Upper lobe of right lung (tissue), 1 donor: ENCODE results near the gene CS. TPM values are rescaled to one million over a fixed set of nuclear protein-coding genes. Genes with fewer than 3 reads are reported as not detected.

Experiments
- ATAC-seq: fragments of 200-7000 bp; cut with Tn5 transposase; one replicate; pipeline ENCODE4 v1.9.1; 2020; ENCODE audit warnings: mild to moderate bottlenecking, moderate library complexity
- DNase-seq: peaks from one replicate; pipeline ENCODE4 v3.0.0-alpha.2; 2020
- H3K27ac ChIP-seq: fragments of 200-600 bp; one replicate; pipeline ENCODE4 v1.8.0; 2022
- H3K27me3 ChIP-seq: fragments of 200-600 bp; one replicate; pipeline ENCODE4 v1.8.0; 2022; ENCODE audit warnings: mild to moderate bottlenecking
- H3K36me3 ChIP-seq: fragments of 200-600 bp; one replicate; pipeline ENCODE4 v1.8.0; 2022
- H3K4me1 ChIP-seq: fragments of 200-600 bp; one replicate; pipeline ENCODE4 v1.8.0; 2022
- H3K4me3 ChIP-seq: fragments of 200-600 bp; one replicate; pipeline ENCODE4 v1.8.0; 2022; ENCODE audit warnings: mild to moderate bottlenecking
- H3K9me3 ChIP-seq: fragments of 200-600 bp; one replicate; pipeline ENCODE4 v1.8.0; 2022
- intact Hi-C: fragments of 100-400 bp; cut with DNase I; formaldehyde crosslinking; loops from one replicate; pipeline ENCODE4 v1.11.0; 2022
- total RNA-seq: library from RNA; stranded (reverse); fragmentation: NEBNext Ultra II Directional; extraction: Animal tissue kit (Norgen Biotek cat#: 25700); gene quantifications from one replicate; pipeline ENCODE4 v1.2.1, GENCODE V29; 2021
- TF ChIP-seq, protein P1 (sequence below): fragments of 200-600 bp; IDR thresholded peaks from one replicate; pipeline ENCODE4 v1.8.0; 2022; ENCODE audit warnings: antibody characterized with exemption
- donor health status: DM: no; HTN: yes; CAD: no; lungs with severe emphysema.

CS gene
- total RNA-seq, 1 donor from 2014 or later, result 159 TPM

GRCh38 chr12:56260380-56260779 is 39.8 kb downstream of the CS start:
- Histone ChIP-seq H3K4me1 (peaks cover 18% of the 10 kb centered on the region), H3K4me3 (no peak overlapping the region), H3K27me3 (no peaks in the 10 kb centered on the region), H3K27ac (no peak overlapping the region), H3K36me3 (peaks cover 16% of the 10 kb centered on the region), H3K9me3 (no peaks in the 10 kb centered on the region)
- TF ChIP-seq, protein P1, sequence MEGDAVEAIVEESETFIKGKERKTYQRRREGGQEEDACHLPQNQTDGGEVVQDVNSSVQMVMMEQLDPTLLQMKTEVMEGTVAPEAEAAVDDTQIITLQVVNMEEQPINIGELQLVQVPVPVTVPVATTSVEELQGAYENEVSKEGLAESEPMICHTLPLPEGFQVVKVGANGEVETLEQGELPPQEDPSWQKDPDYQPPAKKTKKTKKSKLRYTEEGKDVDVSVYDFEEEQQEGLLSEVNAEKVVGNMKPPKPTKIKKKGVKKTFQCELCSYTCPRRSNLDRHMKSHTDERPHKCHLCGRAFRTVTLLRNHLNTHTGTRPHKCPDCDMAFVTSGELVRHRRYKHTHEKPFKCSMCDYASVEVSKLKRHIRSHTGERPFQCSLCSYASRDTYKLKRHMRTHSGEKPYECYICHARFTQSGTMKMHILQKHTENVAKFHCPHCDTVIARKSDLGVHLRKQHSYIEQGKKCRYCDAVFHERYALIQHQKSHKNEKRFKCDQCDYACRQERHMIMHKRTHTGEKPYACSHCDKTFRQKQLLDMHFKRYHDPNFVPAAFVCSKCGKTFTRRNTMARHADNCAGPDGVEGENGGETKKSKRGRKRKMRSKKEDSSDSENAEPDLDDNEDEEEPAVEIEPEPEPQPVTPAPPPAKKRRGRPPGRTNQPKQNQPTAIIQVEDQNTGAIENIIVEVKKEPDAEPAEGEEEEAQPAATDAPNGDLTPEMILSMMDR, result no peak
- intact Hi-C loops, result no loop called here
- DNase-seq, result no peak
- ATAC-seq, result no peak

- Histone ChIP-seq H3K36me3 (peaks cover 32% of the 10 kb centered on the region), H3K4me3 (peak overlapping the region; percentile 88), H3K4me1 (peaks cover 18% of the 10 kb centered on the region), H3K27ac (peak overlapping the region; percentile 71), H3K27me3 (no peaks in the 10 kb centered on the region), H3K9me3 (no peaks in the 10 kb centered on the region)
- ATAC-seq, result no peak
- TF ChIP-seq, protein P1, result no peak
- DNase-seq, result peak; percentile 12
- intact Hi-C loops, result no loop called here
Measured at GRCh38 chr12:56258820-56259183, 41.3 kb downstream of the CS start.

- Histone ChIP-seq H3K4me1 (peaks cover 18% of the 10 kb centered on the region), H3K27ac (peak within 1 kb of the TSS; percentile 71), H3K4me3 (peak within 1 kb of the TSS; percentile 88), H3K36me3 (peaks cover 37% of the 10 kb centered on the region), H3K27me3 (no peaks in the 10 kb centered on the region), H3K9me3 (no peaks in the 10 kb centered on the region)
- intact Hi-C loops, result no loop called here
- ATAC-seq (peak; percentile 98), DNase-seq (peak; percentile 90)
- TF ChIP-seq, protein P1, result peak; percentile 63
Measured at GRCh38 chr12:56258068-56258819, 41.9 kb downstream of the CS start, which contains the start of gene ANKRD52. ANKRD52 (minus strand) TSS chr12:56258384; CDS start chr12:56258269, 115 bp downstream.

- Histone ChIP-seq H3K27ac (peak overlapping the region; percentile 71), H3K9me3 (no peaks in the 10 kb centered on the region), H3K36me3 (peaks cover 44% of the 10 kb centered on the region), H3K27me3 (no peaks in the 10 kb centered on the region), H3K4me1 (peaks cover 18% of the 10 kb centered on the region), H3K4me3 (peak overlapping the region; percentile 88)
- DNase-seq (no peak), ATAC-seq (peak; percentile 16)
- intact Hi-C loops, result no loop called here
- TF ChIP-seq, protein P1, result no peak
Measured at GRCh38 chr12:56257491-56258067, 42.6 kb downstream of the CS start.

DNA sequence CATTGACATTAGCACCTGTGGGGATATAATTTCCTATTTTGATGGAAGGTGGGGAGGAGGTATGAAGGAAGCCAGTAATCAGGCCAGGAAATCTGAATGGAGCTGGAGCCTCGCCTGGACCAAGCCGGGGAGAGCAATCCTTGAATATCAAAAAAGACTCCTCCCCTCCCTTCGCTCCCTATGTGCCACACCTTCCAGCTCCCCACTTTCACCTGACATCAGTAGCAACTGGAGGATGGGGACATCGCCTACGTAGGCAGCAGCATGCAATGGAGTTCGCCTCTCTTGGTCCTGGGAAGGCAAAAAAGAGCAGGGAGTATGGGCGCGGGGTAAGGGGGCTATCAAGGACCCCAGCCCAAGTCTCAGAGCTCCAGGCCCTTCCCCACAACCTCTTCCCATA is 43.1 kb downstream of the CS start:
- Histone ChIP-seq H3K4me3 (peak overlapping the region; percentile 88), H3K27me3 (no peaks in the 10 kb centered on the region), H3K9me3 (no peaks in the 10 kb centered on the region), H3K27ac (peak overlapping the region; percentile 71), H3K36me3 (peaks cover 49% of the 10 kb centered on the region), H3K4me1 (peaks cover 18% of the 10 kb centered on the region)
- ATAC-seq (no peak), DNase-seq (no peak)
- TF ChIP-seq, protein P1, result no peak
- intact Hi-C loops, result no loop called here
